SK-N-SH treated with all-trans-retinoic acid at 6 μM for 48 hours (cell line): Measurements from ENCODE around the gene DUS2.

Experiments used
- ARNTL ChIP-seq: fragments of 450-650 bp; formaldehyde crosslinking; IDR thresholded peaks from 2 replicates; pipeline ENCODE4 v1.5.0; 2020; ENCODE audit warnings: low read depth, mild to moderate bottlenecking, moderate library complexity, borderline replicate concordance
- CREB5 ChIP-seq: fragments of 250-450 bp; sonication (Bioruptor Pico); IDR thresholded peaks from 2 replicates; pipeline ENCODE4 v1.5.1; 2020; ENCODE audit warnings: low read depth, mild to moderate bottlenecking, moderate library complexity
- CSRNP3 ChIP-seq: fragments of 250-450 bp; sonication (Bioruptor Pico); IDR thresholded peaks from 2 replicates; pipeline ENCODE4 v1.5.1; 2021; ENCODE audit warnings: mild to moderate bottlenecking, moderate library complexity
- GLIS3 ChIP-seq: fragments of 250-450 bp; sonication (Bioruptor Pico); IDR thresholded peaks from 2 replicates; pipeline ENCODE4 v1.5.0; 2020; ENCODE audit warnings: mild to moderate bottlenecking, moderate library complexity
- PATZ1 ChIP-seq: fragments of 250-450 bp; sonication (Bioruptor Pico); IDR thresholded peaks from 2 replicates; pipeline ENCODE4 v1.8.0; 2020; ENCODE audit warnings: mild to moderate bottlenecking, moderate library complexity, borderline replicate concordance
- TCF4 ChIP-seq: fragments of 250-450 bp; sonication (Bioruptor Pico); IDR thresholded peaks from 2 replicates; pipeline ENCODE4 v1.8.0; 2021; ENCODE audit warnings: mild to moderate bottlenecking, moderate library complexity, borderline replicate concordance
- ZFP3 ChIP-seq: fragments of 250-450 bp; sonication (Bioruptor Pico); IDR thresholded peaks from 2 replicates; pipeline ENCODE4 v1.5.0; 2020; ENCODE audit warnings: mild to moderate bottlenecking, moderate library complexity

- TF ChIP-seq PATZ1 (CRISPR knock-in tag): no peak
- no peak for TF ChIP-seq TCF4 (CRISPR knock-in tag)
- no peak for TF ChIP-seq GLIS3 (CRISPR knock-in tag)
- TF ChIP-seq CREB5 (CRISPR knock-in tag): no peak
- no peak for TF ChIP-seq ARNTL
- no peak for TF ChIP-seq ZFP3 (CRISPR knock-in tag)
- TF ChIP-seq CSRNP3 (CRISPR knock-in tag): no peak
Observed at GRCh38 chr16:68088130-68088972, 65.3 kb downstream of the DUS2 start.
